ENCODE data around the gene MKRN1. TPM values are rescaled to one million over a fixed set of nuclear protein-coding genes. Genes with fewer than 3 reads are reported as not detected.

Gene MKRN1
- polyA plus RNA-seq, 1 donor (not counting 4 experiments of a cell fraction or from before 2014, with no cell fraction given): 52.9 TPM

- FAIRE-seq (no peak), DNase-seq (ENCODE audit: low read depth, low spot score) (no peak)
- H3K4me2 ChIP-seq (ENCODE audit: control insufficient read depth, extremely low read depth, insufficient read depth, low read depth, low read length): no peak overlapping the region
- H2AFZ ChIP-seq (ENCODE audit: control insufficient read depth, low read length): no peak overlapping the region
- H3K27me3 ChIP-seq (ENCODE audit: control insufficient read depth, extremely low read depth, insufficient read depth, low read length): no peaks in the 10 kb centered on the region
- no peak overlapping the region for H3K27ac ChIP-seq (ENCODE audit: control insufficient read depth, insufficient read depth, low read length)
- no peaks in the 10 kb centered on the region for H3K36me3 ChIP-seq (ENCODE audit: control insufficient read depth in 2 of 2, extremely low read depth in 1 of 2, insufficient read depth in 2 of 2, low read length in 2 of 2)
- no peaks in the 10 kb centered on the region for H3K9me3 ChIP-seq (ENCODE audit: control insufficient read depth, low read depth, low read length)
- dilution Hi-C loops (cut with MboI; ENCODE audit: extremely low pct_ligation_motif_present, low sequenced_read_pairs): no loop called here
- TF ChIP-seq CTCF (optimal IDR thresholded peaks at IDR 0.05 in 1 of 3, IDR thresholded peaks at IDR 0.05 in 1 of 3, conservative IDR thresholded peaks at IDR 0.05 in 1 of 3; ENCODE audit: extremely low read depth in 1 of 3, insufficient read depth in 2 of 3, low read length in 3 of 3) (no peak), EZH2 (IDR thresholded peaks at IDR 0.05; ENCODE audit: low read length) (no peak)
- H3K4me1 ChIP-seq (ENCODE audit: control insufficient read depth, extremely low read depth, insufficient read depth, low read length): peaks cover 9% of the 10 kb centered on the region
- no peaks in the 10 kb centered on the region for H3K9me1 ChIP-seq (ENCODE audit: control insufficient read depth, extremely low read depth, insufficient read depth, low read length)
- H3K4me3 ChIP-seq (ENCODE audit: control insufficient read depth in 2 of 3, extremely low read depth in 1 of 3, insufficient read depth in 2 of 3, low read depth in 1 of 3, low read length in 3 of 3): no peak overlapping the region
- H3K9ac ChIP-seq (ENCODE audit: control insufficient read depth, extremely low read depth, insufficient read depth, low read length): no peak overlapping the region
- H3K79me2 ChIP-seq (ENCODE audit: control insufficient read depth, insufficient read depth, low read length): no peaks in the 10 kb centered on the region
- H4K20me1 ChIP-seq (ENCODE audit: control insufficient read depth, extremely low read depth, insufficient read depth, low read length): no peaks in the 10 kb centered on the region
Measured at GRCh38 chr7:140484479-140484878, 5.2 kb upstream of the MKRN1 start.

- FAIRE-seq (no peak), DNase-seq (ENCODE audit: low read depth, low spot score) (no peak)
- TF ChIP-seq CTCF (optimal IDR thresholded peaks at IDR 0.05 in 1 of 3, IDR thresholded peaks at IDR 0.05 in 1 of 3, conservative IDR thresholded peaks at IDR 0.05 in 1 of 3; ENCODE audit: extremely low read depth in 1 of 3, insufficient read depth in 2 of 3, low read length in 3 of 3) (no peak), EZH2 (IDR thresholded peaks at IDR 0.05; ENCODE audit: low read length) (no peak)
- Histone ChIP-seq H3K4me1 (ENCODE audit: control insufficient read depth, extremely low read depth, insufficient read depth, low read length) (peaks cover 11% of the 10 kb centered on the region), H3K27ac (ENCODE audit: control insufficient read depth, insufficient read depth, low read length) (no peak overlapping the region), H3K4me2 (ENCODE audit: control insufficient read depth, extremely low read depth, insufficient read depth, low read depth, low read length) (peak overlapping the region; percentile 95), H3K9ac (ENCODE audit: control insufficient read depth, extremely low read depth, insufficient read depth, low read length) (peak overlapping the region; percentile 85), H2AFZ (ENCODE audit: control insufficient read depth, low read length) (peak overlapping the region; percentile 70), H3K9me1 (ENCODE audit: control insufficient read depth, extremely low read depth, insufficient read depth, low read length) (no peaks in the 10 kb centered on the region), H3K9me3 (ENCODE audit: control insufficient read depth, low read depth, low read length) (no peaks in the 10 kb centered on the region), H3K79me2 (ENCODE audit: control insufficient read depth, insufficient read depth, low read length) (peaks cover 40% of the 10 kb centered on the region), H3K4me3 (ENCODE audit: control insufficient read depth in 2 of 3, extremely low read depth in 1 of 3, insufficient read depth in 2 of 3, low read depth in 1 of 3, low read length in 3 of 3) (peak overlapping the region; percentile 77 to 97 (median 97)), H3K27me3 (ENCODE audit: control insufficient read depth, extremely low read depth, insufficient read depth, low read length) (no peaks in the 10 kb centered on the region), H4K20me1 (ENCODE audit: control insufficient read depth, extremely low read depth, insufficient read depth, low read length) (no peaks in the 10 kb centered on the region), H3K36me3 (ENCODE audit: control insufficient read depth in 2 of 2, extremely low read depth in 1 of 2, insufficient read depth in 2 of 2, low read length in 2 of 2) (no peaks in the 10 kb centered on the region)
- dilution Hi-C loops (cut with MboI; ENCODE audit: extremely low pct_ligation_motif_present, low sequenced_read_pairs): no loop called here
Measured at GRCh38 chr7:140479739-140480084, 407 bp upstream of the MKRN1 start.
